GM23338 (cell line): ENCODE measurements around the gene PRR29. TPM values are rescaled to one million over a fixed set of nuclear protein-coding genes. Genes with fewer than 3 reads are reported as not detected.

Source experiments
- ATAC-seq: fragments of 200-7000 bp; cut with Tn5 transposase; 3 replicates; pipeline ENCODE4 v1.9.1; 2020
- DNase-seq: peaks from one replicate; pipeline ENCODE4 v3.0.0-alpha.2; 2015; ENCODE audit warnings: low spot score
- H2AFZ ChIP-seq: fragments of 200-600 bp; sonication (generic); 2 replicates; pipeline ENCODE4 v1.8.0; 2016; ENCODE audit warnings: antibody characterized with exemption, mild to moderate bottlenecking, moderate library complexity
- H3F3A ChIP-seq: fragments of 200-600 bp; sonication (generic); replicated peaks from 2 replicates; pipeline ENCODE4 v1.8.0; 2017; ENCODE audit warnings: antibody characterized with exemption, mixed run types, low read depth
- H3K27ac ChIP-seq: fragments of 200-600 bp; sonication (generic); 2 replicates; pipeline ENCODE4 v1.6.1; 2016; ENCODE audit warnings: low read depth
- H3K27me3 ChIP-seq: fragments of 200-600 bp; sonication (generic); 2 replicates; pipeline ENCODE4 v1.8.0; 2016; ENCODE audit warnings: mild to moderate bottlenecking, mixed run types, moderate library complexity; ENCODE audit not compliant: insufficient read depth
- H3K36me3 ChIP-seq: fragments of 200-600 bp; sonication (generic); 2 replicates; pipeline ENCODE4 v1.8.0; 2016; ENCODE audit warnings: mild to moderate bottlenecking; ENCODE audit not compliant: insufficient read depth
- H3K4me1 ChIP-seq: fragments of 200-600 bp; sonication (generic); 2 replicates; pipeline ENCODE4 v1.8.0; 2016; ENCODE audit warnings: mild to moderate bottlenecking, moderate library complexity; ENCODE audit not compliant: insufficient read depth
- H3K4me2 ChIP-seq: fragments of 200-600 bp; sonication (generic); 2 replicates; pipeline ENCODE4 v1.7.1; 2017; ENCODE audit warnings: mixed run types
- H3K4me3 ChIP-seq: fragments of 200-600 bp; sonication (generic); 2 replicates; pipeline ENCODE4 v1.6.1; 2016; ENCODE audit warnings: mixed run types
- H3K79me2 ChIP-seq: fragments of 200-600 bp; sonication (generic); replicated peaks from 2 replicates; pipeline ENCODE4 v1.8.0; 2017; ENCODE audit warnings: mild to moderate bottlenecking; ENCODE audit not compliant: insufficient read depth
- H3K9me2 ChIP-seq: fragments of 200-600 bp; sonication (generic); 2 replicates; pipeline ENCODE4 v1.8.0; 2017; ENCODE audit not compliant: insufficient read depth
- H4K20me1 ChIP-seq: fragments of 200-600 bp; sonication (generic); replicated peaks from 2 replicates; pipeline ENCODE4 v1.8.0; 2017; ENCODE audit warnings: mild to moderate bottlenecking; ENCODE audit not compliant: insufficient read depth
- H3K27ac Mint-ChIP-seq: 2 replicates; pipeline ENCODE4 v1.8.0; 2020; ENCODE audit warnings: inconsistent platforms, mild to moderate bottlenecking, moderate library complexity, mixed read lengths
- H3K27me3 Mint-ChIP-seq: 3 replicates; pipeline ENCODE4 v1.8.0; 2022; ENCODE audit warnings: low read depth, mild to moderate bottlenecking, moderate library complexity, mixed read lengths, inconsistent platforms; ENCODE audit not compliant: insufficient read depth, poor library complexity
- H3K36me3 Mint-ChIP-seq: 3 replicates; pipeline ENCODE4 v1.8.0; 2021; ENCODE audit warnings: low read depth, mild to moderate bottlenecking, inconsistent platforms, moderate library complexity, mixed read lengths
- H3K4me1 Mint-ChIP-seq: 3 replicates; pipeline ENCODE4 v1.8.0; 2020; ENCODE audit warnings: mild to moderate bottlenecking, inconsistent platforms, mixed read lengths
- H3K4me3 Mint-ChIP-seq: 3 replicates; pipeline ENCODE4 v1.8.0; 2021; ENCODE audit warnings: moderate library complexity, mild to moderate bottlenecking, inconsistent platforms, mixed read lengths
- H3K9me3 Mint-ChIP-seq: 3 replicates; pipeline ENCODE4 v1.8.0; 2020; ENCODE audit warnings: moderate library complexity, mild to moderate bottlenecking, inconsistent platforms, mixed read lengths
- CREB1 ChIP-seq: fragments of 250-450 bp; sonication (Bioruptor Pico); IDR thresholded peaks from 2 replicates; pipeline ENCODE4 v1.5.0; 2020; ENCODE audit warnings: low read depth, mild to moderate bottlenecking, moderate library complexity
- EZH2 ChIP-seq: fragments of 200-600 bp; sonication (generic); IDR thresholded peaks from one replicate; pipeline ENCODE4 v1.8.0; 2017; ENCODE audit warnings: antibody characterized with exemption, mild to moderate bottlenecking, low read depth; ENCODE audit not compliant: unreplicated experiment
- EZH2phosphoT487 ChIP-seq: fragments of 200-600 bp; sonication (generic); IDR thresholded peaks from one replicate; pipeline ENCODE4 v1.8.1; 2018; ENCODE audit warnings: antibody characterized with exemption; ENCODE audit not compliant: unreplicated experiment
- JUNB ChIP-seq: IDR thresholded peaks from one replicate; pipeline ENCODE4 v1.6.1; 2016; ENCODE audit warnings: antibody characterized with exemption; ENCODE audit not compliant: unreplicated experiment
- NANOG ChIP-seq: IDR thresholded peaks from 2 replicates; pipeline ENCODE4 v1.6.1; 2016; ENCODE audit warnings: antibody characterized with exemption, borderline replicate concordance
- POLR2AphosphoS5 ChIP-seq: IDR thresholded peaks from 2 replicates; pipeline ENCODE4 v1.6.1; 2016; ENCODE audit warnings: antibody characterized with exemption, low read depth
- REST ChIP-seq: IDR thresholded peaks from one replicate; pipeline ENCODE4 v1.6.1; 2018; ENCODE audit warnings: antibody characterized with exemption; ENCODE audit not compliant: unreplicated experiment
- STAT1 ChIP-seq: IDR thresholded peaks from one replicate; pipeline ENCODE4 v1.6.1; 2016; ENCODE audit warnings: antibody characterized with exemption; ENCODE audit not compliant: unreplicated experiment
- ZNF114 ChIP-seq: fragments of 250-450 bp; sonication (Bioruptor Pico); IDR thresholded peaks from 2 replicates; pipeline ENCODE4 v1.5.0; 2020; ENCODE audit warnings: mild to moderate bottlenecking, moderate library complexity
- ZNF331 ChIP-seq: fragments of 250-450 bp; sonication (Bioruptor Pico); IDR thresholded peaks from 2 replicates; pipeline ENCODE4 v1.5.0; 2020; ENCODE audit warnings: low read depth, mild to moderate bottlenecking, moderate library complexity
- ZNF462 ChIP-seq: fragments of 250-450 bp; sonication (Bioruptor Pico); IDR thresholded peaks from 2 replicates; pipeline ENCODE4 v1.5.0; 2020; ENCODE audit warnings: mild to moderate bottlenecking, moderate library complexity
- polyA plus RNA-seq: library from polyadenylated mRNA; unstranded; fragments of >200 nt; fragmentation: Nextera tagmentation; extraction: Ambion mirVana; gene quantifications from 2 replicates; pipeline ENCODE4 v1.2.1, GENCODE V29; 2016
- total RNA-seq: library from RNA; depleted of rRNA; stranded (reverse); fragments of >200 nt; shearing (Covaris generic); gene quantifications from 2 replicates; pipeline ENCODE4 v1.2.3, GENCODE V29; 2014
- TF ChIP-seq, protein P1 (sequence below), 2 experiments: fragments of 200-600 bp in 1 of 2; sonication (generic) in 1 of 2; conservative IDR thresholded peaks; 2 replicates each; pipeline versions ENCODE4 v1.5.1 to v1.6.1; 2016 to 2017; ENCODE audit warnings: antibody characterized with exemption in 2 of 2, low read depth in 2 of 2, mild to moderate bottlenecking in 2 of 2, moderate library complexity in 1 of 2
- TF ChIP-seq, protein P2 (sequence below): IDR thresholded peaks from 2 replicates; pipeline ENCODE4 v1.6.1; 2016; ENCODE audit warnings: antibody characterized with exemption

Gene PRR29
- total and polyA plus RNA-seq, 2 experiments from 2014 or later, result 0.24 to 1.3 TPM

GRCh38 chr17:63988127-63988478, 10.0 kb upstream of the PRR29 start:
- Mint-ChIP-seq H3K27me3 (peaks cover 19% of the 10 kb centered on the region), H3K36me3 (no peaks in the 10 kb centered on the region), H3K27ac (no peak overlapping the region), H3K4me3 (no peak overlapping the region), H3K9me3 (peaks cover 3% of the 10 kb centered on the region; the same call in 2 of the 3 replicates), H3K4me1 (peaks cover 23% of the 10 kb centered on the region)
- Histone ChIP-seq H3K4me1 (peaks cover 5% of the 10 kb centered on the region; the same call in 1 of the 2 replicates), H3K27me3 (no peaks in the 10 kb centered on the region), H3K4me2 (peak overlapping the region; percentile 66; the same call in 1 of the 2 replicates), H3F3A (no peaks in the 10 kb centered on the region), H3K79me2 (no peaks in the 10 kb centered on the region), H3K27ac (no peak overlapping the region), H3K9me2 (no peaks in the 10 kb centered on the region), H3K4me3 (no peak overlapping the region), H3K36me3 (no peaks in the 10 kb centered on the region), H4K20me1 (no peaks in the 10 kb centered on the region), H2AFZ (no peak overlapping the region; the same call in 1 of the 2 replicates)
- TF ChIP-seq EZH2 (no peak), STAT1 (no peak), POLR2AphosphoS5 (no peak), ZNF462 (CRISPR knock-in tag) (no peak), ZNF331 (CRISPR knock-in tag) (no peak), EZH2phosphoT487 (no peak), CREB1 (CRISPR knock-in tag) (no peak), JUNB (no peak), ZNF114 (no peak), NANOG (no peak), REST (no peak)
- TF ChIP-seq, protein P1, sequence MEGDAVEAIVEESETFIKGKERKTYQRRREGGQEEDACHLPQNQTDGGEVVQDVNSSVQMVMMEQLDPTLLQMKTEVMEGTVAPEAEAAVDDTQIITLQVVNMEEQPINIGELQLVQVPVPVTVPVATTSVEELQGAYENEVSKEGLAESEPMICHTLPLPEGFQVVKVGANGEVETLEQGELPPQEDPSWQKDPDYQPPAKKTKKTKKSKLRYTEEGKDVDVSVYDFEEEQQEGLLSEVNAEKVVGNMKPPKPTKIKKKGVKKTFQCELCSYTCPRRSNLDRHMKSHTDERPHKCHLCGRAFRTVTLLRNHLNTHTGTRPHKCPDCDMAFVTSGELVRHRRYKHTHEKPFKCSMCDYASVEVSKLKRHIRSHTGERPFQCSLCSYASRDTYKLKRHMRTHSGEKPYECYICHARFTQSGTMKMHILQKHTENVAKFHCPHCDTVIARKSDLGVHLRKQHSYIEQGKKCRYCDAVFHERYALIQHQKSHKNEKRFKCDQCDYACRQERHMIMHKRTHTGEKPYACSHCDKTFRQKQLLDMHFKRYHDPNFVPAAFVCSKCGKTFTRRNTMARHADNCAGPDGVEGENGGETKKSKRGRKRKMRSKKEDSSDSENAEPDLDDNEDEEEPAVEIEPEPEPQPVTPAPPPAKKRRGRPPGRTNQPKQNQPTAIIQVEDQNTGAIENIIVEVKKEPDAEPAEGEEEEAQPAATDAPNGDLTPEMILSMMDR (conservative IDR thresholded peaks at IDR 0.05; ENCODE audit: low read depth in 2 of 2), result no peak
- TF ChIP-seq, protein P2, sequence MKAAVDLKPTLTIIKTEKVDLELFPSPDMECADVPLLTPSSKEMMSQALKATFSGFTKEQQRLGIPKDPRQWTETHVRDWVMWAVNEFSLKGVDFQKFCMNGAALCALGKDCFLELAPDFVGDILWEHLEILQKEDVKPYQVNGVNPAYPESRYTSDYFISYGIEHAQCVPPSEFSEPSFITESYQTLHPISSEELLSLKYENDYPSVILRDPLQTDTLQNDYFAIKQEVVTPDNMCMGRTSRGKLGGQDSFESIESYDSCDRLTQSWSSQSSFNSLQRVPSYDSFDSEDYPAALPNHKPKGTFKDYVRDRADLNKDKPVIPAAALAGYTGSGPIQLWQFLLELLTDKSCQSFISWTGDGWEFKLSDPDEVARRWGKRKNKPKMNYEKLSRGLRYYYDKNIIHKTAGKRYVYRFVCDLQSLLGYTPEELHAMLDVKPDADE, result no peak
- DNase-seq (no peak), ATAC-seq (no peak)
